Body of pancreas (tissue), 4 donors: ENCODE results near the gene SIT1.

Experiments
- POLR2A ChIP-seq, 3 donors: fragments of 450-650 bp; IDR thresholded peaks; one replicate each; pipeline ENCODE4 v1.6.1; 2016; ENCODE audit warnings: antibody characterized with exemption in 3 of 3, mild to moderate bottlenecking in 2 of 3
- TF ChIP-seq, protein P1 (sequence below), 7 experiments: fragments of 450-650 bp in 4 of 7; fragments of 200-600 bp in 3 of 7; sonication (generic) in 3 of 7; IDR thresholded peaks; one replicate each; pipeline ENCODE4 v1.5.1; 2016 to 2019; ENCODE audit warnings: antibody characterized with exemption in 7 of 7

DNA sequence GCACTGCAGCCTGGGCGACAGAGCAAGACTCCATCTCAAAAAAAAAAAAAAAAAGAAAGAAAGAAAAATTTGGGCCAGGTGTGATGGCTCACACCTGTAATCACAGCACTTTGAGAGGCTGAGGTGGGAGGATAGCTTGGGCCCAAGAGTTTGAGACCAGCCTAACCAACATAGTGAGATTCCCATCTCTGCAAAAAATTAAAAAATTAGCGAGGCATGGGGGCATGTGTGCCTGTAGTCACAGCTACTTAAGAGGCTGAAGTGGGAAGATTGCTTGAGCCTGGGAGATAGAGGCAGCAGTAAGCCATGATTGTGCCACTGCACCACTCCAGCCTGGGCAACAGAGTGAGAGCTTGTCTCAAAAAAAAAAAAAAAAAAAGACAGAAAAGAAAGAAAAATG, 2.9 kb upstream of the SIT1 start:
- TF ChIP-seq, protein P1, sequence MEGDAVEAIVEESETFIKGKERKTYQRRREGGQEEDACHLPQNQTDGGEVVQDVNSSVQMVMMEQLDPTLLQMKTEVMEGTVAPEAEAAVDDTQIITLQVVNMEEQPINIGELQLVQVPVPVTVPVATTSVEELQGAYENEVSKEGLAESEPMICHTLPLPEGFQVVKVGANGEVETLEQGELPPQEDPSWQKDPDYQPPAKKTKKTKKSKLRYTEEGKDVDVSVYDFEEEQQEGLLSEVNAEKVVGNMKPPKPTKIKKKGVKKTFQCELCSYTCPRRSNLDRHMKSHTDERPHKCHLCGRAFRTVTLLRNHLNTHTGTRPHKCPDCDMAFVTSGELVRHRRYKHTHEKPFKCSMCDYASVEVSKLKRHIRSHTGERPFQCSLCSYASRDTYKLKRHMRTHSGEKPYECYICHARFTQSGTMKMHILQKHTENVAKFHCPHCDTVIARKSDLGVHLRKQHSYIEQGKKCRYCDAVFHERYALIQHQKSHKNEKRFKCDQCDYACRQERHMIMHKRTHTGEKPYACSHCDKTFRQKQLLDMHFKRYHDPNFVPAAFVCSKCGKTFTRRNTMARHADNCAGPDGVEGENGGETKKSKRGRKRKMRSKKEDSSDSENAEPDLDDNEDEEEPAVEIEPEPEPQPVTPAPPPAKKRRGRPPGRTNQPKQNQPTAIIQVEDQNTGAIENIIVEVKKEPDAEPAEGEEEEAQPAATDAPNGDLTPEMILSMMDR (IDR thresholded peaks at IDR 0.05) = no peak
- no peak for TF ChIP-seq POLR2A (IDR thresholded peaks at IDR 0.05)
